Measurements from ENCODE around the gene NUTM1. TPM values are rescaled to one million over a fixed set of nuclear protein-coding genes. Genes with fewer than 3 reads are reported as not detected.
A peak's percentile ranks its signal among the peaks of the same experiment; 100 is the strongest.

NUTM1 gene
- total RNA-seq, 2 experiments from 2014 or later = not detected

DNA sequence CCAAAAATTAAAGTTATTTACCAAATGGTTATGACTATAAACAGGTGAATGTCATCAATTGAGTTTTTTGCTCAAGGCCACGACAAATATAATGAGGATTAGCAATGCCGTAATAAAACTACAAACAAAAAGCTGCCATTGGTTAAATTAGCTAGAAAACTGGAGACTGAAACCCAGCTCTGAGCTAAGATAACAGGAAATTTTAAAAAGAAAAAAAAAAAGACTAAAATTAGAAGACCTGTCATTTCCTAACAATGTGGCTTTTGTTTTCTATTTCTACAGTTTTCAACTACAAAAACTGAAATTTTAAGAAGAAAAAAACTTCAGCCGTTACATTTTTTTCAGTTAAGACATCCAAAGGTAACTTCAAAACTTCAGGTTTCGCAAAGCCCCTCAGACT lies 15.2 kb upstream of the NUTM1 start:
- H3K4me1 Mint-ChIP-seq = peaks cover 65% of the 10 kb centered on the region
- peak overlapping the region; percentile 48 for H3K4me3 Mint-ChIP-seq
- peaks cover 16% of the 10 kb centered on the region for H3K36me3 Mint-ChIP-seq (ENCODE audit: low read depth)
- H3K9me3 Mint-ChIP-seq = no peaks in the 10 kb centered on the region
- H3K27ac Mint-ChIP-seq = peak overlapping the region; percentile 82
- H3K27me3 Mint-ChIP-seq = no peaks in the 10 kb centered on the region
- ChIA-PET POLR2A (no interaction called here), CTCF (interaction anchor here (0.6 to 3.0 kb wide), 12 partner anchors 10 to 524 kb away, joined by 3 to 13 read pairs (median 3); partner anchors contain the start of genes GOLGA8B, LPCAT4, NOP10 and NUTM1)
- no peak for DNase-seq

DNA sequence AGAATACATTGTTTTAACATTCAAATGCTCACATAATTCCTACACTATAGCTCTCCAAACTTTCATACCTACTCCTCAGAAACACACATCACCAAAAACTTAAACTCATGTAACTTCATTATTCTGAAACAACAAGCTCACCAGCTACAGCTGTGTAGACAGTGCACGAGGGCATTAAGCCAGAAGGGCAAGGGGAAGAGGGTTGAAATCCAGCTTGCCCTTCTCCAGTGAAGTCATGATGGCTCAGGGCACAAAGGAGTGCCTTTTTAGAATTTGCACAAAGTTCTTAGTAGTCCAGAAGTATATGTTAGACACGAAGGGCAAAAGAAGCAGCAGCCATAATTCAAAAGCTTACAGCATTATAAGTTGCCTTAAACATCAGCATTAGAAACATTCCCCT lies 14.1 kb upstream of the NUTM1 start:
- DNase-seq = no peak
- Mint-ChIP-seq H3K4me3 (peak overlapping the region; percentile 1), H3K36me3 (ENCODE audit: low read depth) (peaks cover 17% of the 10 kb centered on the region), H3K27ac (peak overlapping the region; percentile 52), H3K9me3 (no peaks in the 10 kb centered on the region), H3K27me3 (no peaks in the 10 kb centered on the region), H3K4me1 (peaks cover 69% of the 10 kb centered on the region)
- CTCF ChIA-PET = interaction anchor here (0.9 to 3.0 kb wide), 10 partner anchors 9 to 525 kb away, joined by 3 to 13 read pairs (median 4); partner anchors contain the start of genes GOLGA8B, LPCAT4, NOP10 and NUTM1
- POLR2A ChIA-PET = no interaction called here

DNA sequence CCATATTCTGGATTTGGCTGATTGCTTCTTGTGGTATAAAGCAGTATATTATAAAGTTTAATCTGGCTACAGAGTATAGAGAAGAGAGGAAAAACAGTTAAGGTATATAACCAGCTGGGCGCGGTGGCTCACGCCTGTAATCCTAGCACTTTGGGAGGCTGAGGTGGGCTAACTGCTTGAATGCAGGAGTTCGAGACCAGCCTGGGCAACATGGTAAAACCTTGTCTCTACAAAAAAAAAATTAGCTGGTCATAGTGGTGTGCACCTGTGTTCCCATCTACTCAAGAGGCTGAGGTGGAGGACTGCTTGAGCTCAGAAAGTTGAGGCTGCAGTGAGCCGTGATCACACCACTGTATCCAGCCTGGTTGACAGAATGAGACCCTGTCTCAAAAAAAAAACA lies 12.8 kb upstream of the NUTM1 start:
- Mint-ChIP-seq H3K27me3 (no peaks in the 10 kb centered on the region), H3K36me3 (ENCODE audit: low read depth) (peaks cover 19% of the 10 kb centered on the region), H3K4me1 (peaks cover 78% of the 10 kb centered on the region), H3K4me3 (no peak overlapping the region), H3K9me3 (no peaks in the 10 kb centered on the region), H3K27ac (peak overlapping the region; percentile 60)
- ChIA-PET POLR2A (no interaction called here), CTCF (interaction anchor here (0.6 to 3.0 kb wide), 5 partner anchors 12 to 87 kb away, joined by 3 to 13 read pairs (median 3); partner anchors contain the start of genes NOP10 and NUTM1)
- DNase-seq = no peak

DNA sequence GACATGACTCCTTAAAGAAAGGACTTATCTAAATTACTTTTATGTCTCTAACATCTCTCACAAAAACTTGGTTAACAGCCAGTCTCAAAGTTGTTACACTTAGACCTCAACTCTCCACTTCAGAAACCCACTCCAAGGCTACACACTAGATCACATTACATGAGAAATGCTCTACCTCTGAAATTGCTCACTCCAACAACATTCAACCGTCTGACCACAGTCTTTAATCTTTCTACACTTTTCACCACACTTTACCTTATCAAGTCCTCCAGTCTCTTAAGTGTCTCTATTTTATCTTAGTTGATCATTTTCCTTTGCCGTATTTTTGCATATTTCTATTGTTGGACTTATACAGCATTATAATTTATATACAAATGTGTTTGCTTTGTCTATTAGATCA lies 11.3 kb upstream of the NUTM1 start:
- H3K4me3 Mint-ChIP-seq = peak overlapping the region; percentile 2
- peaks cover 82% of the 10 kb centered on the region for H3K4me1 Mint-ChIP-seq
- no peaks in the 10 kb centered on the region for H3K27me3 Mint-ChIP-seq
- POLR2A ChIA-PET = no interaction called here
- no peak for DNase-seq
- CTCF ChIA-PET = interaction anchor here (0.8 to 2.3 kb wide), 2 partner anchors 11 to 35 kb away, joined by 4 to 11 read pairs; partner anchors contain the start of genes LPCAT4, NOP10 and NUTM1
- no peaks in the 10 kb centered on the region for H3K9me3 Mint-ChIP-seq
- peak overlapping the region; percentile 72 for H3K27ac Mint-ChIP-seq
- H3K36me3 Mint-ChIP-seq (ENCODE audit: low read depth) = peaks cover 19% of the 10 kb centered on the region

DNA sequence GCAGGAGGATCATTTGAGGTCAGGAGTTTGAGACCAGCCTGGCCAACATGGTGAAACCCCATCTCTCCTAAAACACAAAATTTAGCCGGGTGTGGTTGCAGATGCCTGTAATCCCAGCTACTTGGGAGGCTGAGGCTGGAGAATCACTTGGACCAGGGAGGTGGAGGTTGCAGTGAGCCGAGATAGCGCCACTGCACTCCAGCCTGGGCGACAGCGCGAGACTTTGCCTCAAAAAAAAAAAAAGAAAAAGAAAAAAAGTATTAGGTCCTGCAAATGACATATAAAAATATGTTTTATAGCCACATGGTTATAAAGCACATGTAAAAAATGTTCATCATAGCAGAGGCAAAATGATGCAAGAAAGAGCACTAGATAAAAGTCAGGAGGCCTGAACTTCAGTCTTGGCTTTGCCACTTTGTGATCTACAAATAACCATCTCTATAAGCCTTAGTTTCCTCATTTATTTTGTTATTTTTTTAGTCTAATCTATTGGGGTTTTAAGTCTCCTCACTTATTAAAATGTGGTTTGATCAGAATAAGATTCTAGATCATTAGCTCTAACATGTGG lies 10.5 kb upstream of the NUTM1 start:
- ChIA-PET POLR2A (no interaction called here), CTCF (interaction anchor here (0.8 to 2.3 kb wide), 3 partner anchors 10 to 35 kb away, joined by 3 to 11 read pairs (median 4); partner anchors contain the start of genes LPCAT4, NOP10 and NUTM1)
- Mint-ChIP-seq H3K27me3 (no peaks in the 10 kb centered on the region), H3K36me3 (ENCODE audit: low read depth) (peaks cover 19% of the 10 kb centered on the region), H3K9me3 (no peaks in the 10 kb centered on the region), H3K4me1 (peaks cover 77% of the 10 kb centered on the region), H3K4me3 (no peak overlapping the region), H3K27ac (peak overlapping the region; percentile 72)
- no peak for DNase-seq

DNA sequence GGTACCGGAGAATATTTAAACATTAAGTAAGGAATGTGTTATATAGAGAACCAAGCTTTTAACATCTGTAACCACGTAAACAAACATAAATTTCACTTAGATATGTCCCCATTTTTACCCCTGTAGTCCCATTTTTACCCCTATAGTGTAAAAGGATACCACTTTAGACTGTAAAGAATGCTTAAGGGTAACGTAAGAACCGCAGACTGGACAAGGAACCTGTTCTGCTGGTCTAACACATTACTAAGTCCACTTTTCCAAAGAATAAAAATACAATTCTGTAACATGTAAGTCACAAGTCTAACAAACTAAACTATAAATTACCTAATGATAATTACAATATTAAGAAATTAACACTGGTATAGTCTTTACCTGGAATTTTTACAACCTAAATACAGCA lies 8.4 kb upstream of the NUTM1 start:
- ChIA-PET POLR2A (no interaction called here), CTCF (no interaction called here)
- H3K27ac Mint-ChIP-seq = peak overlapping the region; percentile 99
- DNase-seq = no peak
- peaks cover 21% of the 10 kb centered on the region for H3K36me3 Mint-ChIP-seq (ENCODE audit: low read depth)
- peak overlapping the region; percentile 95 for H3K4me3 Mint-ChIP-seq
- H3K27me3 Mint-ChIP-seq = no peaks in the 10 kb centered on the region
- no peaks in the 10 kb centered on the region for H3K9me3 Mint-ChIP-seq
- H3K4me1 Mint-ChIP-seq = peaks cover 62% of the 10 kb centered on the region

DNA sequence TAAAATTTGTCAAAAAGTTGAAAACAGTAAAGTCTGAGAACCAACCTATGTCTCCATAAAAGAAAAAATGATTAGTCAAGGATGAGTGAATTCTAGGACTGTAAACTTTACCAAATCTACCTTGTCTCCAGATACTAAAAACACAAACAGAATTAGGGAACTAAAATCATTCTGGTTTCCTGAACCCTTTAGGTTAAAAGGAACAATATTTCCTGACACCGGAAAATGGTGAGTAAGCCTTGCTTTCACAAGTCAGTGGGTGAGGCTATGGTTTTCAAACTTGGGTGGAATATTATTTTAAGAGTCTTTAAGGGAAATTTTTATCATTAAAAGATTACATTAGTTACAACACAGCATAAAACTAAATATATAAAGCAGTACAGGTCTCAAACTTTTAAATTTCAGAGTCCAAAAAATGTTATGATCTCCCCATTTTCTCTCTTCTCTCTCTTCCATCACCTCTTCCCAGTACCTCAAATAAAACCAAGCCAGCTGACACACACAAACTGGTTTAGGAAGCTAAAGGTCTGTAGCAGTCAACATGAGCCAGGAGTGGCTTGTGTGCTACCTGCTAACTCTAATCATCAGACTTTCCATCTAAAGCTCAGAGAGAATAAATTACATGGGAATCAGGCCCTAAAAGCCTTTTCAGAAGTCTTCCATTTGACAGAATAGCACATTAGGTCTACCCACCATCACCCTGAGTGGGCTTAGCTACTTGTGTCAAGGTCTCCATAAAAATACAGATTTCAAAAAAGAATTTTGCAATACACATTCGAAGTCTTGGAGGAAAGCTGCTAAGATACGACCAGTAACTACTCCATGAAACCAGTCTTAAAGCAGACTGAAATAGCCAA lies 7.7 kb upstream of the NUTM1 start:
- Mint-ChIP-seq H3K4me3 (peak overlapping the region; percentile 95), H3K4me1 (peaks cover 62% of the 10 kb centered on the region), H3K27me3 (no peaks in the 10 kb centered on the region), H3K36me3 (ENCODE audit: low read depth) (peaks cover 24% of the 10 kb centered on the region), H3K9me3 (no peaks in the 10 kb centered on the region), H3K27ac (peak overlapping the region; percentile 99)
- no peak for DNase-seq
- ChIA-PET CTCF (interaction anchor here (0.7 to 1.6 kb wide), 2 partner anchors 10 to 17 kb away, joined by 3 to 4 read pairs; no protein-coding TSS in a partner anchor), POLR2A (no interaction called here)

DNA sequence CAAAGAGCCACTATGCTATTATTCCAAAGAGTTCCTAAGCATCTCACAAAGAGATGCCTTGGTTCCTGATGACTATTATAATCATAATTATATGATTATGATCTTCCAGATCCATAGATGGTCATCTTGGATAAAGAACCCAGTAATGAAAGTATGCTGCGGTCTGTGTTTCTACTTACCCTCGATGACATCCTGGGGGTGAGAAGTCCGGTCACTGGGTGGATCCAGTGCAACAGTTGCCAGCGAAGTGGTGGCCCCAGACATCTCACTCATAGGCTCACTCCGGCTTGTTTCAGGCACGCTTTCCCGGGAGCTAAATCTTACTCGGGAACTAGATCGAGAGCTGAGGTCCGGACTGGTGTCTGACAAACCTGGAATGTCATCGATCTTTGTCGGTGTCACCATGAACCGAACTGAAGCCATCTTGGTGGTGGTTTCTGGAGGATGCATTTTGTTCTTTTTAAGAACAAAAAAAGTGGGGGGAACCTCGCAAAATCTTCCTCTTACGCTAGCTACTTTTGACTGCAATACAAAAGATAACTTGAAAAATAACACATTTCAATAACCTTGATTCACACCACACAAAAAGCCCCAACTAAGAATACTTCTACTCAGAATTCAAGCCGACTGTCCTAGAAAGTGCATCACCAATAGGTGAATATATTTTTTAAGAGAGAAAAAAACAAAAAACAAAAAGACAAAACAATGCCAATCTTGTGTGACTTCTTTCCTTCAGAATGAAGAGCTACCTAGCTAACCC lies 6.7 kb upstream of the NUTM1 start:
- Mint-ChIP-seq H3K36me3 (ENCODE audit: low read depth) (peaks cover 29% of the 10 kb centered on the region), H3K27me3 (no peaks in the 10 kb centered on the region), H3K4me1 (peaks cover 62% of the 10 kb centered on the region), H3K9me3 (no peaks in the 10 kb centered on the region), H3K27ac (peak overlapping the region; percentile 99), H3K4me3 (peak overlapping the region; percentile 95)
- ChIA-PET POLR2A (no interaction called here), CTCF (interaction anchor here (0.7 to 2.9 kb wide), 3 partner anchors 11 to 31 kb away, joined by 3 to 14 read pairs (median 4); partner anchors contain the start of gene LPCAT4)
- no peak for DNase-seq

DNA sequence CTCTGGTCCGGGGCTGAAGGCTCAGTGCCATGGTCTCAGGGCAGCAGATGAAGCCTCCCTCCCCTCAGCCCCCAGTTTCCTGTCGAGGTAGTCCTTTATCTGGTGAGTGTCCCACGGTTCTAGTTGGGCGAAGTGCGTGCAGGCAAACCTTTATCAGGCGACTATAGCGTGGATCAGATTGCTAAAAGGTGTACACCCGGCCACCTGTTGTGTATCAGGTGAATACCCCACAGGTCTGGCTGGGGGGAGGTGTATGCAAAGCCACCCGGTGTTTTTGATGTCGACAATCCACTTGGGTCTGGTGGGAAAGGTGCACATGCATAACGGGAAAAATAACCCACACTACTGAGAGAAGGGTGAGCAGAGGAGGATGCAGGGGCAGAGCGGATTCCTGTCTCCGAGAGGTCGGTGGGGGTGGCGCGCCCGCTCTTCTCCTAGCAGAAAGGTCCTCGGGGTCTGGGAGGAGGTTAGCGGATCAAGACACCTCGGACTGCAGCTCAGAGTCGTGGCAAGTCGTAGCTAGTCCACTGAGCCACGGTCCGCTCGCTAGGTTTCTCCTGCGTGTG lies 6.0 kb upstream of the NUTM1 start:
- Mint-ChIP-seq H3K9me3 (no peaks in the 10 kb centered on the region), H3K4me1 (peaks cover 63% of the 10 kb centered on the region), H3K4me3 (peak overlapping the region; percentile 95), H3K27me3 (no peaks in the 10 kb centered on the region), H3K36me3 (ENCODE audit: low read depth) (peaks cover 31% of the 10 kb centered on the region), H3K27ac (peak overlapping the region; percentile 99)
- peak; percentile 20 for DNase-seq
- ChIA-PET CTCF (interaction anchor here (1.2 to 2.9 kb wide), 4 partner anchors 9 to 31 kb away, joined by 4 to 14 read pairs (median 8); partner anchors contain the start of gene LPCAT4), POLR2A (interaction anchor here (0.5 to 1.0 kb wide), 2 partner anchors 36 to 651 kb away, joined by 3 to 5 read pairs; partner anchors contain the start of gene ZNF770)

DNA sequence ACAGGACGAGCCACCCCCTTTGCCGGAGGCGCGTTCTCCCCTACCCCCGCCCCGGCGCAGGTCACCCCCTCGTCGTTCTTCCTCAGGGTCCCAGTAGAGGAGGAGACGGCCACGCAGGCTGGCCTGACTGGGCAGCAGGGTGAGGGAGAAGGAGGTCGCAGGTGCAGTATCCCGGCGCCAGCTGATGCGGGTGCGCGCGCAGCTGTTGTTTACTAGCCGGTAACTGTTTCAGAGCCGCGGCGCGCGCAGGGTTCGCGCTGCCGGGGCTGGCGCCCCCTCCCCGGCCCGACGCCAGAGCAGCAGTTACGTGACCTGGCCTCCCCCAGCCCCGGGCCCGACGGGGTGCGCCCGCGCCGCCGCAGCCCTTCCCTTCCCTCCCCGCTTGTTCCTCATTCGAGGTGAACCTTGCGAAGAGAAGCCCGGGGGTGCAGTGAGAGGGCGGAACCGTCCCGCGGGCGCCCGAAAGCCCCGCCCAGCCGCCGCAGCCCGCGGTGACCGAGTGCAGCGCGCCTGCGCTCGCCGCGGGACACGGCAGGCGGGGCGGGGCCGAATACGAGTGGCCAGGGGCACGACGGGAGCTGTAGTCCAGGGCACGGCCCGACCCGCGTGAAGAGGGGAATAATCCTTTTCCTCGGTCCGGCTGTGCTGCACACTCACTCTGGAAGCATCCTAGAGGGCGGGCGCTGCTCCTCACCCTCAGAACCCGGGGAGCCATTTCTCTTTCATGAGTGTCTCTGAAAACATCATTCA lies 5.4 kb upstream of the NUTM1 start, which contains the start of gene SLC12A6:
Gene SLC12A6 (minus strand): TSS at position 225 of the 750 bp plus-strand sequence. CDS start 1,101 bp downstream, outside the sequence.
- Mint-ChIP-seq H3K27ac (peak within 1 kb of the TSS; percentile 99), H3K9me3 (no peaks in the 10 kb centered on the region), H3K4me3 (peak within 1 kb of the TSS; percentile 95), H3K36me3 (ENCODE audit: low read depth) (peaks cover 32% of the 10 kb centered on the region), H3K4me1 (peaks cover 59% of the 10 kb centered on the region), H3K27me3 (no peaks in the 10 kb centered on the region)
- ChIA-PET POLR2A (interaction anchor here (0.5 to 1.0 kb wide), 3 partner anchors 30 to 650 kb away, joined by 3 to 5 read pairs (median 3); partner anchors contain the start of gene ZNF770), CTCF (interaction anchor here (1.2 to 2.9 kb wide), 4 partner anchors 10 to 250 kb away, joined by 4 to 14 read pairs (median 8); partner anchors contain the start of gene LPCAT4)
- peak; percentile 90 for DNase-seq

DNA sequence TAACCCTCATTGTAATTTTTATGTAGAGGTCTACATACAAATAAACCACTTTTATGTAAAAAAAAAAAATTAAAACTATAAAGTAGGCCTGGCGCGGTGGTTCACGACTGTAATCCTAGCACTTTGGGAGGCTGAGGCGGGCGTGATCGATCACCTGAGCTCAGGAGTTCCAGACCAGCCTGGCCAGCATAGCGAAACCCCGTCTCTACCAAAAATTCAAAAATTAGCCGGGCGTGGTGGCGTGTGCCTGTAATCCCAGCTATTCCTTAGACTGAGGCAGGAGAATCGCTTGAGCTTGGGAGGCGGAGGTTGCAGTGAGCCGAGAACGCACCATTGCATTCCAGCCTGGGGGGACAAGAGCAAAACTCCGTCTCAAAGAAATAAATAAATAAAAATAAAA lies 4.8 kb upstream of the NUTM1 start:
- H3K4me1 Mint-ChIP-seq = peaks cover 56% of the 10 kb centered on the region
- POLR2A ChIA-PET = interaction anchor here (0.6 kb wide), 1 partner anchor 30 kb away, joined by 3 read pairs; no protein-coding TSS in a partner anchor
- no peaks in the 10 kb centered on the region for H3K9me3 Mint-ChIP-seq
- no peak for DNase-seq
- no peak overlapping the region for H3K27ac Mint-ChIP-seq
- peaks cover 32% of the 10 kb centered on the region for H3K36me3 Mint-ChIP-seq (ENCODE audit: low read depth)
- CTCF ChIA-PET = interaction anchor here (0.6 to 2.9 kb wide), 5 partner anchors 10 to 249 kb away, joined by 3 to 14 read pairs (median 5); partner anchors contain the start of gene LPCAT4
- H3K4me3 Mint-ChIP-seq = peak overlapping the region; percentile 95
- no peaks in the 10 kb centered on the region for H3K27me3 Mint-ChIP-seq

Data from activated CD4-positive, alpha-beta T cell treated with anti-CD3 and anti-CD28 coated beads, Interleukin-2, amount 10 ng/mL, durations not matched to agents 7 days and 5 days (primary cell).